GM12801 (cell line): ENCODE measurements around the gene RELCH.

ENCODE experiments used
- CTCF ChIP-seq: IDR thresholded peaks from one replicate; pipeline ENCODE4 v1.5.1; 2011; ENCODE audit warnings: control low read depth; ENCODE audit not compliant: insufficient read length; ENCODE audit errors: extremely low read depth

The RELCH gene

DNA sequence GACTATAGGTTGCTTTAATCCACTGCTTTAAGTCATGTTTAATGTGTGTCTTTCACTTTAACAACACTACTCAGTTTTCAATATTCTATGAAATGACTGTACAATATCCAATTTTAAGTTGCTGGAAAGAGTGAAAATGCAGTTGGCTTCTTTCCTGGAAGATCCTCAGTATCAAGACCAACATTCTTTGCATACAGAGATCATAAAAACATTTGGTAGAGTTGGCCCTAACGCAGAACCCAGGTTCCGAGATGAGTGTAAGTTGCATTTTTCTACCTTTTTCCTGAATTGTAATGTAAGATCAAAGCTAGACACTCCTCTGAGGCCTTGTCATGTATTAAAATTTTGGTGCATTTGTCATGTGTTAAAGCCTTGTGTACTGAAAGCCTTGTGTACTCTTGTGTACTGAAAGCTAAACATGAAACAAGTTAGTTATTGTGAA, 95.2 kb downstream of the RELCH start:
- TF ChIP-seq CTCF = no peak

DNA sequence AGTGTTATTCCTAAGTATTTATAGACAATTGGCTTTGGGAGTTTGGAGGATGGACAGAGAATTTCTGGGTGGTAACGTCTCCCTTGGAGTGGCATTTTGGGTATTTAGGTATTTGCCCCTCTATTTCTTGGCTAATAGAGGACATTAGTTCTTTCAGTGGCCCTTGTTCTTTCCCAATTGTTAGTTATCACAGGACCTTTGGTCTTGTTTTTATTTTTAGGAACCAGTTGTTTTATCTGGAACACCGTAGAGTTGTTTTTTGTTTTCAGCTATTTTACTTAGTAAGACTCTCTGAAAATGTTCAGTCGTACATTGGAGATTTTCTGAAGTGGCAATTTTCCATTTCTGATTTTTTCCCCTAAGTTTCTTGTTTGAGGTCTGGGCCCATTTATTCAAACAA, 97.6 kb downstream of the RELCH start:
- no peak for TF ChIP-seq CTCF

DNA sequence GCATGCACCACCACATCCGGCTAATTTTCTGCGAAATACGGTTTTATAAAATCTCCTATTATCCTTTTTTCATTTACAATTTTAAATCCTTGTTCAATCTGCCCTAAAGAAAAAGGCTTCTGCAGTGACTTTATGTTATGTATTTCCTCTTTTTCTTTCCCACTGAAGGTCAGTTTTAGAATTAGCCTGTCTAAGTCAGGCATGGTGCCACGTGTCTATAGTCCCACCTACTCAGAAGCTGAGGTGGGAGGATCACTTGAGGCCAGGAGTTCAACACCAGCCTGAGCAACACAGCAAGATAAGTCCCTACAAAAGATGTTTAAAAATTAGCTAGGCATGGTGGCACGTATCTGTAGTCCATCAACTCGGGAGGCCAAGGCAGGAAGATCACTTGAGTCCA, 98.2 kb downstream of the RELCH start:
- no peak for TF ChIP-seq CTCF

DNA sequence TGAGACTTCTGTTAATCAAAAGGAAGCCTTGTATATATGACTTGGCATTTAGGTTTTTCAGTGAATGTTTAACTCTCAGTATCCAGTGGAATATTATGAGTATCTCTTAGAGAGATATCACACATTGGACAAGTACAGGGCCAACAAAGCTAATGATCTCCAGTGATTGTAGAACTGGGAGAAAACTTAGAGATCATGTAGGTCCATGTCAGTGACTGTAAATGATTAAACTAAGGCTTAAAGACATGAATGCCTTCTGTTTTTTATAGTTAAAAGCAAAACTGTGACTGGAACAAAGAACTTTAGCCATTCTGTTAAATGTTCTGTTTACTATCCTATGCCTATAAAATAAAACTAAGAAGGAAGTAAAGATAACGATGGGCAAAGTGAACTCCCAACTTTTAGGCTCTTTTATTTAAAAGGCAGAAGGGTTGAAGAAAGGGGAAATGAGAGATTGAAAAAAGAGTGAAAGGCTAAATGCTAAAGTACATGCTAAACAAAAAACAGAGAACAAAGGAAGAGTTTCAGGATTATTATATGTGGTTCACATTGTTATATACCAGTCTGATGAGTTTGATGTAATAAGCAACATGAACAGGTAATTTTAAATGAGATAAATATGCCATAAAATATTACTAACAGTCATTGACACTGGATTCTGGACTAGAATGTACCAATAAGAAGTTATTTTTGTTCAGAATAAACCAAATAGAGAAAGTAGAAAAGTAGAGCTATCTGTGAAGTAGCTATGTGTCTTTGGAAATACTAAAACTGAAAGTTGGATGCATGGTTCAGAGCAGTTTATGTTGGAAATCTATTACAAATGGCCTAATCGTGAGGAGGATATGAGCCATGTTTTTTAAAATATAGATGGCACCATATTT, 101.0 kb downstream of the RELCH start:
- no peak for TF ChIP-seq CTCF

DNA sequence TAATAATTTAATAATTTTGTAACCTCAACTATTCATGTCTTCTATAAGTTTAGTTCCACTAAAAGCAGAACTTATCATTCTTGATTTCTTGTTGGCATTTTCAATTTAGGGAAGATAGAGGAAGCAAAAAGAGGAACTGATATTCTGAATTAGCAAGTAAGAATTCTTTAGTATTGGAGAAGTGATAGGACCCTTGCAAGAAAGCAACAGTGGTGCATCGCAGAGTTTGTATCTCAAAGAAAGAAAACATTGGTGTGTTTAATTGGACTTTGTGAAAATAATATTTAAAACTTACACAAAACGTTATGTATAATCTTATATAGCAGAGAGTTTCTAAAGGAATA, 101.6 kb downstream of the RELCH start:
- TF ChIP-seq CTCF = no peak

GRCh38 chr18:62289047-62289446, 102.0 kb downstream of the RELCH start:
- no peak for TF ChIP-seq CTCF

DNA sequence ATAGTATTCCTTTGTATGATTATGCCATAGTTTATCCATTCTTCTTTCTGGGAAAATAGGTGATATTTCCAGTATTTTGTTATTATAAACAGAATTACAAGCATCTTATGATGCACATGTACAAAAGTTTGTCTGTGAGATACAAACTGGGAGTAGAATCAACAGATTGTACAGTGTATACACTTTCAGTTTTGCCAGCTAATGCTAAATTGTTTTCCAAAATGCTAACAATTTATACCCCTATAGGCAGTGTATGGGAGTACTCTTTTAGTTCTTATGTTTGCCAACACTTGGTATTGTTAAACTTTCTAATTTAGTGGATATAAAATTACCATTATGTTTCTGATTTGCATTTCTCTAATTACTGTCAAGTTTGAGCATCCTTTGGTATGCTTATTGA, 107.0 kb downstream of the RELCH start:
- no peak for TF ChIP-seq CTCF
